Brain microvascular endothelial cell (primary cell): Measurements from ENCODE around the gene RPGRIP1.

ENCODE experiments used
- DNase-seq: peaks from one replicate; pipeline ENCODE4 v3.0.0-alpha.2; 2020
- H3K27ac ChIP-seq: fragments of 250-450 bp; sonication (Bioruptor Pico); 2 replicates; pipeline ENCODE4 v1.5.1; 2020; ENCODE audit warnings: mild to moderate bottlenecking, moderate library complexity
- H3K27me3 ChIP-seq: fragments of 250-450 bp; sonication (Bioruptor Pico); replicated peaks from 2 replicates; pipeline ENCODE4 v1.5.1; 2020; ENCODE audit warnings: mild to moderate bottlenecking
- H3K36me3 ChIP-seq: fragments of 250-450 bp; sonication (Bioruptor Pico); replicated peaks from 2 replicates; pipeline ENCODE4 v1.5.1; 2020; ENCODE audit warnings: mild to moderate bottlenecking
- H3K4me3 ChIP-seq: 2 replicates; pipeline ENCODE4 v1.5.1; 2011; ENCODE audit warnings: low read depth, mild to moderate bottlenecking, control low read depth, low read length, moderate library complexity
- in situ Hi-C: cut with HindIII; loops from 2 replicates; pipeline ENCODE4 v1.10.0; 2017; ENCODE audit warnings: low sequenced_read_pairs, low pct_ligation_motif_present
- TF ChIP-seq, protein P1 (sequence below): IDR thresholded peaks from 2 replicates; pipeline ENCODE4 v1.5.1; 2011; ENCODE audit warnings: low read depth, mild to moderate bottlenecking, moderate library complexity, low read length, control low read depth, inconsistent platforms; ENCODE audit errors: missing control alignments

Gene RPGRIP1

DNA sequence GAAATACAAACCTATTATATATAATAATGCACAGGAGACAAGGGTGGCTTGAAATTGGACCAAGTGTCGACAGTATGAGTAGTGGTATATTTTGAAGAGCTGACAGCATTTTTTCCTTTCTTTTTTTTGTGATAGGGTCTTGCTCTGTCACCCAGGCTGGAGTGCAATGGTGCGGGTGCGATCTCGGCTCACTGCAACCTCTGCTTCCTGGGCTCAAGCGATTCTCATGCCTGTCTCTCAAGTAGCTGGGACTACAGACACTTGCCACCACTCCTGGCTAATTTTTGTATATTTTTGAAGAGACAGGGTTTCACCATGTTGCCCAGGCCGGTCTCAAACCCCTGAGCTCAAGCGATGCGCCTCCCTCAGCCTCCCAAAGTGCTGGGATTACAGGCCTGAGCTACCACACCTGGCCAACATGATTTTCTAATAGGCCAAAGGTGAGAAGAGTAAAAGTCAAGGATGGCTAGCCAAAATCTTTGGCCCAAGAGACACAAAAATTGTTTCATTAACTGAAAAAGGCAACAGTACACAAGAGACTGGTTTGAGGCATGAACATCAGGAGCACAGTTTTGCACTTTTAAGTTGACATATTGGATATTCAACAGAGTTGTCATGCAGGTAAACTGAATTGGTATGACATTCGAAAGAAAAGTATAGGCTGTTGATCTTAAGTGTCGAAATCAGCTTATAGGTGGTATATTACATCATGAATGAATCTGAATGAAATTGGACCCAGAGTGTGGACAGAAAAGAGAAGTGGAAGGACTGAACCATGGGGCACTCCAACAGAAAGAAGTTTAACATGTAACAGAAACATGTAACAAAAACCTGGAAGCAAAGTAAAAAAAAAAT is 23.1 kb upstream of the RPGRIP1 start:
- Histone ChIP-seq H3K27me3 (no peaks in the 10 kb centered on the region), H3K36me3 (peaks cover 56% of the 10 kb centered on the region), H3K4me3 (no peak overlapping the region), H3K27ac (no peak overlapping the region)
- TF ChIP-seq, protein P1, sequence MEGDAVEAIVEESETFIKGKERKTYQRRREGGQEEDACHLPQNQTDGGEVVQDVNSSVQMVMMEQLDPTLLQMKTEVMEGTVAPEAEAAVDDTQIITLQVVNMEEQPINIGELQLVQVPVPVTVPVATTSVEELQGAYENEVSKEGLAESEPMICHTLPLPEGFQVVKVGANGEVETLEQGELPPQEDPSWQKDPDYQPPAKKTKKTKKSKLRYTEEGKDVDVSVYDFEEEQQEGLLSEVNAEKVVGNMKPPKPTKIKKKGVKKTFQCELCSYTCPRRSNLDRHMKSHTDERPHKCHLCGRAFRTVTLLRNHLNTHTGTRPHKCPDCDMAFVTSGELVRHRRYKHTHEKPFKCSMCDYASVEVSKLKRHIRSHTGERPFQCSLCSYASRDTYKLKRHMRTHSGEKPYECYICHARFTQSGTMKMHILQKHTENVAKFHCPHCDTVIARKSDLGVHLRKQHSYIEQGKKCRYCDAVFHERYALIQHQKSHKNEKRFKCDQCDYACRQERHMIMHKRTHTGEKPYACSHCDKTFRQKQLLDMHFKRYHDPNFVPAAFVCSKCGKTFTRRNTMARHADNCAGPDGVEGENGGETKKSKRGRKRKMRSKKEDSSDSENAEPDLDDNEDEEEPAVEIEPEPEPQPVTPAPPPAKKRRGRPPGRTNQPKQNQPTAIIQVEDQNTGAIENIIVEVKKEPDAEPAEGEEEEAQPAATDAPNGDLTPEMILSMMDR: no peak
- no peak for DNase-seq
- in situ Hi-C loops: no loop called here

DNA sequence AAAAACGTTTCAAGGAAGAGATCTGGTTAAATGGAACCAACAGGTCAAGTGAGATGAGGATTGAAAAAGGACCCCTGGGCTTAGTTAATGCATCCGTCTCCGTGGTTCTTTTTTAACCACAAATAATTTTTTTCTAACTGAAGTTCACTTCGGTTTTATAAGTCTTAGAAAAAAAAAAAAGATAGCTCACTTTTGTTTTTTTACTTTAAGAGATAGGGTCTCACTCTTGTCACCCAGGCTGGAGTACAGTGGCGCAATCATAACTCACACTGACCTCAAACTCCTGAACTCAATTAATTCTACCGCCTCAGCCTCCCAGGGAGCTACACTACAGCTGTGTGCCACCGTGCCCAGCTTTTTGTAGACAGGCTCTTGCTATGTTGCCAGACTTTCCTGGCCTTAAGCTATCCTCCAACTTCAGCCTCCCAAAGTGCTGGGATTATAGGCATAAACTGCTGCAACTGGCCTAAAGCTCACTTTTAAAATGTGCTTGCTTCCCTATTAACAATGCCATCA is 22.4 kb upstream of the RPGRIP1 start:
- Histone ChIP-seq H3K27ac (no peak overlapping the region), H3K36me3 (peaks cover 56% of the 10 kb centered on the region), H3K4me3 (no peak overlapping the region), H3K27me3 (no peaks in the 10 kb centered on the region)
- in situ Hi-C loops: no loop called here
- TF ChIP-seq, protein P1: no peak
- no peak for DNase-seq

DNA sequence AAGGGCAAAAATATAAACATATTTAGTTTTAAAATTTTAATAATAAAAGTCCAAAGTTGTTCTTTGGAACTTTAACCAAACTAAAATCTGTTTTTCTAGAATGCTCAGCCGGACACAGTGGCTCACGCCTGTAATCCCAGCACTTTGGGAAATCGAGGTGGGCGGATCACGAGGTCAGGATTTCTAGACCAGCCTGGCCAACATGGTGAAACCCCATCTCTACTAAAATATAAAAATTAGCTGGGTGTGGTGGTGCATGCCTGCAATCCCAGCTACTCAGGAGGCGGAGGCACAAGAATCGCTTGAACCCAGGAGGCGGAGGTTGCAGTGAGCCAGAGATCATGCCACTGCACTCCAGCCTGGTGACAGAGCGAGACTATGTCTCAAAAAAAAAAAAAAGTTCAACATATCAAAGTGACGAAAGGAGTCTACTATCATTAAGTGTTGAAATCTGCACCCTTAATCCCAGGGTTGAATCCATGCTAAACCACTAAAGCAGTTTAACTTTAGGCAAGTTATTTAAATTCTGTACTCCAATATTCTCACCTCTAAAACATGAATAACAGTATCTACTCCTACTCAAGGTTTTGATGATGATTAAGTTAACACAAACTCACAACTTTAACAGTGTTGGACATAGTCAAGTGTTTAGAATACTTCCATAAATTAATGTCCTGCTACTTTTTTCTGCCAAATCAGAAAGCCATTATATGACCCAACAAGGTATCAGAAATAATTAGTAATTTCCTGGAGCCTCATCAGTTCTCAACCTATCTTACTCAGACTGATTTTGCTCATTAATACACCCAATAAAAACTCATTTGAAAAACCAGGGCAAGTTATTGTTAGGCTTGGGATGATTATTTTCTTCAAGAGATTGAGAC is 21.6 kb upstream of the RPGRIP1 start:
- no peak overlapping the region for H3K27ac ChIP-seq
- no peak overlapping the region for H3K4me3 ChIP-seq
- in situ Hi-C loops: no loop called here
- H3K36me3 ChIP-seq: peaks cover 56% of the 10 kb centered on the region
- H3K27me3 ChIP-seq: no peaks in the 10 kb centered on the region
- TF ChIP-seq, protein P1: no peak
- DNase-seq: no peak

DNA sequence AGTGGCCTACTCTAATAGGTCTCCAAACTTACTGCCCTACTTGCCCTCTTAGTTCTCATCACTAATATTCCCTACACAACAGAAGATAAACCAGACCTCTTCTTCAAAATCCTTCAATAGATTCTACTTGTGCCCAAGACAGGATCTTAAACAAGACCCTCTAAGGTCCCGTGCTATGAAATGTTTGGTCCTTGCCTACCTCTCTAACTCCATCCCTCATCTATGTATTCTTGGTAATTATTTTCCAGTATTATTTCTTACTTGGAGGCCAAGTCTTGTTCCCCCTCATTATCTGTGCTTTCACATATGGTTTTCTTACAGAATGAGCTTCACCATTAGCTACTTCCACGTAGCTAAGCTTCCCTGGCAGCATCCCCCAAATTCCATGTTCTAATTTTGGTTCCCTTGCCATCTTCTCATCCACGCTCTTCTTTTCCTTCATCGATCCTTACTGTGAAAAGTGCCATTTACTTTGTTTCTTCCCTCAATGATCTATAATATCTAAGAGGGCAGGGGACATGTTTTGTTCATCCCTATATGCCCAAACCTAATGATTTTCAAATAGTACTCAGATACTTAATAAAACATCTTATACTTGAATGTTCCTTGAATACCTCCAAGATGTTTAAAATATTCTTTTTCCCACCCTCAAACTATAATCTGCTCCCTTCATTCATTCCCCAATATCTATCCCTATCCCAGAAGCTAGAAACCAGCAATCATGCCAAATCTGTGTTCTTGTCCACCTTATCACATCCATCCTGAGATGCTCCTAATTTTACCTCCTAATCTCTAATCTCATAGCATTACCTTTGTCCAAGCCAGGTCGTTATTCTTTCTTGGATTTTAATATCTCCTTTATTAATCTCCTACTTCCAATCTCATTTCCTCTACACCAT is 20.7 kb upstream of the RPGRIP1 start:
- H3K27me3 ChIP-seq: no peaks in the 10 kb centered on the region
- peaks cover 63% of the 10 kb centered on the region for H3K36me3 ChIP-seq
- no peak overlapping the region for H3K27ac ChIP-seq
- in situ Hi-C loops: no loop called here
- no peak for DNase-seq
- H3K4me3 ChIP-seq: no peak overlapping the region
- TF ChIP-seq, protein P1: no peak

DNA sequence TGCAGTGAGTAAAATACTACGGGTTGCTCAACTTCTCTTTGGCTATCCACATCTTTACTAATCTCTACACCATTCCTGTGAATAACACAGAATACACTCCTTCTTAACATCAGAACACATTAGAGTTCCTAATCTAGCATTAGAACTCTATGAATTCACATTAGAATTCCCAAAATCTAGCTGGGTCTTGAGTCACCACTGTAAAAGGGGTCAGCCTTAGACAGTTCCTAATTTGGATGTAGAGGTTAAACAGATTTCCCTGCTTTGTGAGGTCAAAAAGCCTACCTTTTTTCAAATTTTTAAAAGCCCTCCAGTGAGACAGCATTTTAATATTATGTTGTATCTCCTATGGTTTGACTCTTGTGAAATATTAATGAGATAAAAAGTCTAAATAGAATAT is 18.1 kb upstream of the RPGRIP1 start:
- H3K4me3 ChIP-seq: no peak overlapping the region
- DNase-seq: no peak
- H3K27ac ChIP-seq: no peak overlapping the region
- H3K36me3 ChIP-seq: peaks cover 61% of the 10 kb centered on the region
- in situ Hi-C loops: no loop called here
- no peaks in the 10 kb centered on the region for H3K27me3 ChIP-seq
- TF ChIP-seq, protein P1: no peak
